Activated naive CD4-positive, alpha-beta T cell treated with anti-CD3 and anti-CD28 coated beads, Interleukin-2, amount 50 U/mL, for 24 hours (primary cell): ENCODE measurements around the gene COQ10A.
A peak's percentile ranks its signal among the peaks of the same experiment; 100 is the strongest.
"Not testable (repeated sequence)": the region's sequence is repeated elsewhere in the genome, so short reads cannot be mapped to it uniquely, and the experiment has no call there.

ENCODE experiments used
- H3K27ac Mint-ChIP-seq: one replicate; pipeline ENCODE4 v1.8.0; 2021; ENCODE audit warnings: mild to moderate bottlenecking, mixed read lengths
- H3K27me3 Mint-ChIP-seq: one replicate; pipeline ENCODE4 v1.8.0; 2021; ENCODE audit warnings: mixed read lengths
- H3K36me3 Mint-ChIP-seq: one replicate; pipeline ENCODE4 v1.8.0; 2021; ENCODE audit warnings: mixed read lengths
- H3K4me1 Mint-ChIP-seq: one replicate; pipeline ENCODE4 v1.8.0; 2021; ENCODE audit warnings: mixed read lengths
- H3K4me3 Mint-ChIP-seq: one replicate; pipeline ENCODE4 v1.8.0; 2021; ENCODE audit warnings: mild to moderate bottlenecking, mixed read lengths
- H3K9me3 Mint-ChIP-seq: one replicate; pipeline ENCODE4 v1.8.0; 2021; ENCODE audit warnings: mixed read lengths

COQ10A gene

DNA sequence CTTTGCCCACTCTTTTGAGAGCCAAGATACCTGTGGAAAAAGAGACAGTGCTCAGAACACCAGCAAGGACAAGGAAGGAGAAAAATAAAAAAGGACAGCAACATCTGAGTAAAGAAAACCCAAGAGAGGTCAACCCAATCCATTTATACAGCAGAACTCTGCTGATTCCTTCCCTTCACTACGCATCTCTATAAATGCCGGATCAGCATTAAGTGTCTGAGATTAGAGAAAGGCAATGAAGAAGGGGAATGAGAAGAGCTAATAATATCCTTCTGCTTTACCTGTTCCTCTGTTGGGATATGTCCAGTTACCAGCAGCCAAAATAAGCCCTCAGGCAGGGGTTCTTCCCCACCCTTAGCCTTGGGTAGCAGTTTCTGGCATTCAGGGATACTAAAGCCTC, 15.8 kb downstream of the COQ10A start:
- Mint-ChIP-seq H3K4me3 (no peak overlapping the region), H3K4me1 (peaks cover 5% of the 10 kb centered on the region), H3K27ac (no peak overlapping the region), H3K36me3 (peaks cover 12% of the 10 kb centered on the region), H3K9me3 (no peaks in the 10 kb centered on the region), H3K27me3 (no peaks in the 10 kb centered on the region)

GRCh38 chr12:56284263-56284662, 17.5 kb downstream of the COQ10A start:
- H3K9me3 Mint-ChIP-seq, H3K27me3 Mint-ChIP-seq, H3K4me3 Mint-ChIP-seq, H3K27ac Mint-ChIP-seq: not testable (repeated sequence)
- Mint-ChIP-seq H3K4me1 (peaks cover 10% of the 10 kb centered on the region), H3K36me3 (peaks cover 11% of the 10 kb centered on the region)

- Mint-ChIP-seq H3K27ac (peak overlapping the region; percentile 21), H3K4me3 (no peak overlapping the region), H3K27me3 (no peaks in the 10 kb centered on the region), H3K4me1 (peaks cover 23% of the 10 kb centered on the region), H3K9me3 (no peaks in the 10 kb centered on the region), H3K36me3 (peaks cover 12% of the 10 kb centered on the region)
These were observed 19.5 kb downstream of the COQ10A start for GRCh38 chr12:56286044-56286830.

- Mint-ChIP-seq H3K4me3 (no peak overlapping the region), H3K9me3 (no peaks in the 10 kb centered on the region), H3K27ac (no peak overlapping the region), H3K27me3 (no peaks in the 10 kb centered on the region), H3K36me3 (peaks cover 9% of the 10 kb centered on the region), H3K4me1 (peaks cover 37% of the 10 kb centered on the region)
These were observed 22.1 kb downstream of the COQ10A start for GRCh38 chr12:56288705-56289387.

- Mint-ChIP-seq H3K36me3 (peaks cover 14% of the 10 kb centered on the region), H3K4me3 (peak overlapping the region; percentile 24), H3K4me1 (peaks cover 62% of the 10 kb centered on the region), H3K27me3 (no peaks in the 10 kb centered on the region), H3K9me3 (no peaks in the 10 kb centered on the region), H3K27ac (no peak overlapping the region)
These were observed 27.1 kb downstream of the COQ10A start for GRCh38 chr12:56293795-56294194.

DNA sequence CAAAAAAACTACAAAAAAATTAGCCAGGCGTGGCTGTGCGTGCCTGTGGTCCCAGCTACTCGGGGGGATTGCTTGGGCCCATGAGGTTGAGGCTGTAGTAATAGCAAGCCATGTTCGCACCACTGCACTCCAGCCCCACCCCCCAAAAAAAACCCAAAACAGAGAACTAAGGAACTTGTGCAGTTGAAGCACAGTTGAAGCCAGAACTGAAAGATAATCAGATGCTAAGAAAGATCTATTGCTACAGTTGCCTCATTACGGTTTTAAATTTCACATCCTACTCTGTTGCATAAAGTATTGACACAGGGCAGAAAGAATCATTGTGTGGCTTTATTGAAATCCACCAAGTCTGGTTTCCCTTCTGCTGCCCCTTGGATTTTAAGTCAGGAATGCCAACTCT, 29.6 kb downstream of the COQ10A start:
- H3K4me1 Mint-ChIP-seq = peaks cover 54% of the 10 kb centered on the region

DNA sequence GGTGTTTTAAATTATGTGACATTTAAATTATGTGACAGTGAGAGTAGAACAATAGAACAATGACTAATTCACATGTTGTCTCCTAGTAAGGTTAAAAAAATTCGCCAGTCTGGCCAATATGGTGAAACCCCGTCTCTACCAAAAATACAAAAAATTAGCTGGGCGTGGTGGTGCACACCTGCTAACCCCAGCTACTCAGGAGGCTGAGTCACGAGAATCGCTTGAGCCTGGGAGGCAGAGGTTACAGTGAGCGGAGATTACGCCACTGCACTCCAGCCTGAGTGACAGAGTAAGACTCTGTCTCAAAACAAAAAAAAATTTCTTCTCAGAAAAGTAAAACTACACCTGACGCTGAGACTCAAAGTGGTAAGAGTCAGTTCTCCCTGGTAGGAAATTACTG, 30.7 kb downstream of the COQ10A start:
- H3K9me3 Mint-ChIP-seq = no peaks in the 10 kb centered on the region
- H3K4me1 Mint-ChIP-seq = peaks cover 60% of the 10 kb centered on the region
- no peaks in the 10 kb centered on the region for H3K27me3 Mint-ChIP-seq
- H3K27ac Mint-ChIP-seq = peak overlapping the region; percentile 65
- H3K36me3 Mint-ChIP-seq = peaks cover 9% of the 10 kb centered on the region
- H3K4me3 Mint-ChIP-seq = peak overlapping the region; percentile 97

More for the DNA sequence above, 29.6 kb downstream of the COQ10A start:
- no peak overlapping the region for H3K4me3 Mint-ChIP-seq
- peaks cover 10% of the 10 kb centered on the region for H3K36me3 Mint-ChIP-seq
- H3K27me3 Mint-ChIP-seq = no peaks in the 10 kb centered on the region
- no peaks in the 10 kb centered on the region for H3K9me3 Mint-ChIP-seq
- no peak overlapping the region for H3K27ac Mint-ChIP-seq

GRCh38 chr12:56298828-56299227, 32.1 kb downstream of the COQ10A start:
- H3K27me3 Mint-ChIP-seq = no peaks in the 10 kb centered on the region
- peak overlapping the region; percentile 97 for H3K27ac Mint-ChIP-seq
- peak overlapping the region; percentile 97 for H3K4me3 Mint-ChIP-seq
- no peaks in the 10 kb centered on the region for H3K9me3 Mint-ChIP-seq
- H3K36me3 Mint-ChIP-seq = peaks cover 9% of the 10 kb centered on the region
- peaks cover 54% of the 10 kb centered on the region for H3K4me1 Mint-ChIP-seq

- Mint-ChIP-seq H3K27me3 (no peaks in the 10 kb centered on the region), H3K9me3 (no peaks in the 10 kb centered on the region), H3K27ac (peak overlapping the region; percentile 97), H3K4me1 (peaks cover 50% of the 10 kb centered on the region), H3K36me3 (peaks cover 7% of the 10 kb centered on the region), H3K4me3 (peak overlapping the region; percentile 97)
These were observed 32.6 kb downstream of the COQ10A start for GRCh38 chr12:56299308-56299852.

GRCh38 chr12:56299853-56300643, 33.3 kb downstream of the COQ10A start, which contains the start of gene CS:
Gene CS (minus strand): TSS chr12:56300330. CDS start chr12:56300201, 129 bp downstream.
- H3K9me3 Mint-ChIP-seq = no peaks in the 10 kb centered on the region
- H3K4me3 Mint-ChIP-seq = peak within 1 kb of the TSS; percentile 97
- H3K4me1 Mint-ChIP-seq = peaks cover 52% of the 10 kb centered on the region
- peak within 1 kb of the TSS; percentile 97 for H3K27ac Mint-ChIP-seq
- peaks cover 9% of the 10 kb centered on the region for H3K36me3 Mint-ChIP-seq
- no peaks in the 10 kb centered on the region for H3K27me3 Mint-ChIP-seq

DNA sequence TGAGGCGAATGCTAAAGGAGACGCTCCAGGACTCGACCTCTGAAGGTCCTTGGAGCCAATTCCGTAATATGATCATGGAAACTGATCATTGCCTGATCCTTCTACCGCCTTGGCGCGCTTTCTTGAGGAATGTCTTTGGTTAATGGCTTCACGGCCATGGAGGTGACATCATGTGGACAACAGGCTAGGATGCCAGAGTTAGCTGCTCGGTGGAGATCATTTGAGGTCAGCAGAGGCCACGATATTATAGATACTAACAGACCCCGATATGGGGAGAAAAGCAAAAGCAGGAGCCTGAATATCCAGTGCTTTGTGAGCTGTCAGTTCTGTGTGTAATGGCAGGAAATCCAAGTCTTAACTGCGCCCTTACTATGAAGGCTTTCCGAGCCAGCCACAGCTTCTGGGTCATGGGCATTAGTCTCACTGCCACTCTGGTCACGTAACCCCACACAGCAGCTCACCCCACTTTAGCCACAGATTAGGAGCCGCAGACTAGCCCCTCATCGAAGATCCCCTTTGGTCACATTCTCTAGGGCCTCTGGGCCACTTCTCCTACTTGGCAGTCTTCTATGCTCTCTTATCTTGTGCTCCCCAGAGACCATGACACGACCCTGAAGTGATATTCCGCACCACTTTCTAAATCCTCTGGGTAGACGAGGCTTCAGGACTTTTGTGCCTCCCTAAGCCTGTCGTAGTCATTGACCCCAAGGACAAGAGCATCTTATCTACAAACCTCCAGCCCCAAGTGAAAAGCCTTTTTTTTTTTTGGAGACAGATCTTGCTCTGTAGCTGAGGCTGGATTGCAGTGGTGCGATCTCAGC, 34.1 kb downstream of the COQ10A start:
- H3K9me3 Mint-ChIP-seq = no peaks in the 10 kb centered on the region
- H3K4me1 Mint-ChIP-seq = peaks cover 54% of the 10 kb centered on the region
- H3K36me3 Mint-ChIP-seq = peaks cover 11% of the 10 kb centered on the region
- peak overlapping the region; percentile 97 for H3K27ac Mint-ChIP-seq
- H3K27me3 Mint-ChIP-seq = no peaks in the 10 kb centered on the region
- H3K4me3 Mint-ChIP-seq = peak overlapping the region; percentile 97

GRCh38 chr12:56304276-56304675, 37.5 kb downstream of the COQ10A start:
- Mint-ChIP-seq H3K27me3 (no peaks in the 10 kb centered on the region), H3K4me3 (no peak overlapping the region), H3K4me1 (peaks cover 25% of the 10 kb centered on the region), H3K27ac (no peak overlapping the region), H3K9me3 (no peaks in the 10 kb centered on the region), H3K36me3 (peaks cover 4% of the 10 kb centered on the region)

DNA sequence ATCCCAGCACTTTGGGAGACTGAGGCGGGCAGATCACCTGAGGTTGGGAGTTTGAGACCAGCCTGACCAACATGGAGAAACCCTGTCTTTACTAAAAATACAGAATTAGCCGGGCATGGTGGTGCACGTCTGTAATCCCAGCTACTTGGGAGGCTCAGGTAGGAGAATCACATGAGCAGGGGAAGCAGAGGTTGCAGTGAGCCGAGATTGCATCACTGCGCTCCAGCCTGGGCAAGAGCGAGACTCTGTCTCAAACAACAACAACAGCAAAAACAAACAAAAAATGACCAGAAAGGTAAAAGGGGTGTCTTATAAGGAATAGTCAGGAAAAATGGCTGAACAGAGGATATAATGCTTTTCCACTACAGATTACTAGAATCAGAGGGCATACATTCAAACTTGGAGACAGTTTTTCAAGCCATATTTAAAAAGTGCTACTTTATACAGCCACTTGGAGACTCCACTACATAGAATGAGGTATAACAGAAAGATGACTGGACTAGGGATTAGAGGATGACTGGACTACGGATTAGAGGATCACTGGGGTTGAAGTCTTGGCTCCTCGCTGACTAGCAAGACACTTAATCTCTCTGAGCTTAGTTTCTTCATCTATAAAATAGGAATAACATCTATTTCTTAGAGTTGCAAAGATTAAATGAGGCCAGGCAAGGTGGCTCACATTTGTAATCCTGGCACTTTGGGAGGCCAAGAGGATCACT, 38.3 kb downstream of the COQ10A start:
- Mint-ChIP-seq H3K27me3 (no peaks in the 10 kb centered on the region), H3K4me1 (peaks cover 25% of the 10 kb centered on the region), H3K4me3 (no peak overlapping the region), H3K9me3 (no peaks in the 10 kb centered on the region), H3K36me3 (peaks cover 6% of the 10 kb centered on the region), H3K27ac (no peak overlapping the region)

- no peaks in the 10 kb centered on the region for H3K27me3 Mint-ChIP-seq
- H3K4me3 Mint-ChIP-seq = no peak overlapping the region
- no peaks in the 10 kb centered on the region for H3K9me3 Mint-ChIP-seq
- peaks cover 5% of the 10 kb centered on the region for H3K4me1 Mint-ChIP-seq
- peaks cover 6% of the 10 kb centered on the region for H3K36me3 Mint-ChIP-seq
- H3K27ac Mint-ChIP-seq = no peak overlapping the region
These were observed 40.7 kb downstream of the COQ10A start for GRCh38 chr12:56307221-56307965.
